Measurements from ENCODE around the gene RCSD1. TPM values are rescaled to one million over a fixed set of nuclear protein-coding genes. Genes with fewer than 3 reads are reported as not detected.
"Not testable (repeated sequence)": the region's sequence is repeated elsewhere in the genome, so short reads cannot be mapped to it uniquely, and the experiment has no call there.

The RCSD1 gene
- total RNA-seq, 1 experiment from 2014 or later: 81.9 TPM

DNA sequence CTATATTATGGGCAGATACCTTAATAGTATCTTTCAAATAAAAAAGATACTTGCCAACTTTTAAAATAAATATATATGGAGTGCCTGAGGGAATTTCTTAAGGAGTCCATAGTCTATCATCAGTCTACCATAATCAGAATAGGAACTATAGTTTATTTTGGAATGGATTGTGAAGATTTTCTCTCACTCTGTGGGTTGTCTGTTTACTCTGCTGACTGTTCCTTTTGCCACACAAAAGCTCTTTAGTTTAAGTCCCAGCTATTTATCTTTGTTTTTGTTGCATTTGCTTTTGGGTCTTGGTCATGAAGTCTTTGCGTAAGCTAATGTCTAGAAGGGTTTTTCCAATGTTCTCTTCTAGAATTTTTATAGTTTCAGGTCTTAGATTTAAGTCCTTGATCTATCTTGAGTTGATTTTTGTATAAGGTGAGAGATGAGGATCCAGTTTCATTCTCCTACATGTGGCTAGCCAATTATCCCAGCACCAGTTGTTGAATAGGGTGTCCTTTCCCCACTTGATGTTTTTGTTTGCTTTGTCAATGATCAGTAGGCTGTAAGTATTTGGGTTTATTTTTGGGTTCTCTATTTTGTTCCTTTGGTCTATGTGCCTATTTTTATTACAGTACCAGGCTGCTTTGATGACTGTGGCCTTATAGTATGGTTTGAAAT, 112.5 kb downstream of the RCSD1 start:
- DNase-seq (ENCODE audit: low read depth): not testable (repeated sequence)

DNA sequence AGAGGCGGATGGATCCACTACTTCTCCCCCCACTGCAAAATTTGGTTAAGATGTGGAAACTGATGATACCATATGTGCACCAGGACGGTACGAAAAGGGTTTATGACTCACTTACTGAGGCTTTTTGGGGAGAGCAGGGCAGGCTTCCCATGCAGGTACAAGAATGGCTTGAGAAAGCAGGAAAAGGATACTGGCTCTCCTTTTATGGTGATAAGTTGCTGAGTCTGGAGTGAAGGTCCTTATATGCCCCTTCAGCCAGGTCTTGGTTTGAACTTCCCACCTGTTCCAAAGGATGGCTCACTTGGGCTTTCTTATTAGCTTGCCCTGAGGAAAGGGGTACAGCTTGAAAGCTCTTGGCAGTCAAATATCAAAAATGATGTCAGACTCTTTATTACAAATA, 114.9 kb downstream of the RCSD1 start:
- DNase-seq (ENCODE audit: low read depth): no peak

DNA sequence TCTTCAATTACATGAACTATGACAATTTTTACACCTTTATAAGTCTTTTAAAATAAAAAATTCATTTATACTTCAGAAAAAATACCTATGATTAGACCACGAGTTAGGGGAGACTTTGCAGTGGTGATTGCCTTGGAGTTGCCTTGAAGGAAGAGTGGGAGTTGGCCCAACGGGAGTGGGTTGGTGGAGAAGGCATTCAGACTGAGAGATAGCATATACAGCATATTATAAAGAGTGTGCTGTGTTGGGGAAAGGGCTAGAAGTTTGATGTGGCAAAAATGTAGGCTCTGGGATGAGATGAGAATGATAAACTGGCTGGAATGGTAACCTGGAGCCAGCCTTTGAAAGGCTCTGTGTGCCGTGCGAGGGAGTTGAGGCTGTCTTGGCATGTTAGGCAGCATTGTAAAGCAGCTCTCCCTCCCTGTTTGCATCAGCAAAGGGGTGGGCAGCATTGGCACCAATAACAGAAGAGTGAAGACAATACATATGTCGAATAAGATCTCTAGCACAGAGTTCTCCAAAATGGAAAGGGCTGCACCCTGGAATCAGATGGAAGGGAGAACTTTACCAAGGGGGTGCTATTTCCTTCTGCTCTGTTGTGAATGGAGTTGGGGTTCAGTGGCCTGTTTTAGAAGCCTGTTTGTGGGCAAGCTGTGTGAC, 116.1 kb downstream of the RCSD1 start:
- DNase-seq (ENCODE audit: low read depth): no peak

DNA sequence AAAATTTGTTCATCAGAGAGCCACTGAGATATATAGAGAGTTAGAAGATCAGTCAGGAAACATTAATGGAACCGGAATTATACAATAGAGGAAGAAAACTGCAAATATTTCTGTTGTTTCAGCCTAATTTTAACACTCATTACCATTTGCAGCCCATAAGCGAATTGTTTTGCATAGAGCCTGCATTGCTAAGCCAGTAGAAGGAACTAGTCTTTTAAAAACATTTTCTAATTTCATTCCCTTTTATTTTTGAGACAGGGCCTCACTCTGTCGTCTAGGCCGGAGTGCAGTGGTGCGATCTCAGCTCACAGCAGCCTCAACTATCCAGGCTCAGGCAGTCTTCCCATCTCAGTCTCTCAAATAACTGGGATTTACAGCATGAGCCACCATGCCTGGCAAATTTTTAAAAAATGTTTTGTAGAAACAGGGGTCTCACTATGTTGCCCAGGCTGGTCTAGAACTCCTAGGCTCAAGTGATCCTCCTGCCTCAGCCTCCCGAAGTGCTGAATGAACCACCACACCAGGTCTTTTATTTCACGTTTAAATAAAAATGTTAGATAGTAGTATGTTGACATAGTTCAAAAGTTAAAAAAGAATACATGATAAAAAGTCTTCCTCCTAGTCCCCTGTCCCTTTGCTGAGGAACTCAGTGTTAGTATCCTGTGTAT, 117.1 kb downstream of the RCSD1 start:
- DNase-seq (ENCODE audit: low read depth): no peak

DNA sequence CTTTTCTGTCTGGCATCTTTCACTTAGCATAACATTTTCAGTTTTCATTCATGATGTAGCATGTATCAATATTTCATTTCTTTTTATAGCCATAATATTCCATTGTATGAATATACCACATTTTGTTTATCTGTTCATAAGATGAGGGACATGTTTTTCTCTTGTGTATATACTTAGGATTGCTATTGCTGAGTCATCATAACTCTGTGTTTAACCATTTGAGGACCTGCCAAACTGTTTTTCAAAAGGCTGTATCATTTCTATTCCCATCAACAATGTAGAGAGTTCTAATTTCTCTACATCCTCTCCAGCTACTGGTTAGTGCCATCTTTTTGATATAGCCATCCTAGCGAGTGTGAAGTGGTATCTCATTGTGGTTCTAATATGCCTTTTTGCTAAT, 118.0 kb downstream of the RCSD1 start:
- peak; percentile 19 for DNase-seq (ENCODE audit: low read depth)

DNA sequence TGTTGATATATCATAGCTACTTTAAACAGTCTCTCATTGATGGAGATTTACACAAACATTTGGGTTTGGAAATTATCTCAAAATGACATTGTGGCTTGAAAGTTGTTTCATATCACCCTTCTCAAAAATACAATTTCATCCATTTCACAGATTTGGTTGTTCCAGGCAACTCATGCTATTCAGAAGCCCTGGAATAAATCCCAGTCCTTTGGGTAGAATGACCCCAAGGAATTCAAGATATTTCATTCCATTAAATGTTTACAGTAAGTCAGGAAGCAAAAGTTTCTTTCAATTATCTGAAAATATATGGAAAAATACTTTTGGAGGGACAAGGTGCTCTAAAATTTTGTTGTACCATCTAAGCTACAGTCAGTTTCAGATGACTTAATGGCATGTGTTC, 118.9 kb downstream of the RCSD1 start:
- no peak for DNase-seq (ENCODE audit: low read depth)

DNA sequence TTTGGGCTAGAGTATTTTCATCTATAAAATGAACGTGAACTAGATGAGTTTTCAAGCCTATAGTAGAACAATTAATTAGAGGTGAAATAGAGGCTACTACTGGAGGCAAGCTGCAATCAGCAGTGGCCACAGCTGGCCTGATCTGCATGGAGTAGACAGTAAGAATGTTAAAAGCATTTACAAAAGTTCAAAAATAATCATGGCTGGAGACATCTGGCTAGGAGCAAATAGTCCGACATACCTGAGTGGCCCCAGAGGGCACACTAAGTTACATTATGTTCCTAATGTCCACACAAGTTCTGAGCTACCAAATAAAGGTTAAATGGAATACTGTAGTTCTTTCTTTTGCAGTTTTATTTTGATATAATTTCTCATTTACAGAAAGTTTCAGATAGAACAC, 119.7 kb downstream of the RCSD1 start:
- no peak for DNase-seq (ENCODE audit: low read depth)

DNA sequence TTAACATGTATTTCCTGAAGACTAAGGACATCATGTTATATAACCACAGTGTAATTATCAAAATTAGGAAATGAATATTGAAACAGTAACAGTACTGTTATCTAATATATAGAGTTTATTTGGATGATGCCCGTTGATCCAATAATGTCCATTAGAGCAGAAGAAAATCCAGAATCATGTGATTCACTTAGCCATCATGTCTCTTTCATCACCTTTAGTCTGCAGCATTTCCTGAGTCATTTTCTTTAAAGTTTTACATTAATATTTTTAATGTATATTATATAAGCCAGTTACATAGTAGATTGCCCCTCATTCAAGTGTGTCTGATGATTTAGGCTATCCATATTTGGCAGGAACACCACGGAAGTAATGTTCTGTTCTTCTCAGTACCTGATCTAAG, 120.6 kb downstream of the RCSD1 start:
- no peak for DNase-seq (ENCODE audit: low read depth)

DNA sequence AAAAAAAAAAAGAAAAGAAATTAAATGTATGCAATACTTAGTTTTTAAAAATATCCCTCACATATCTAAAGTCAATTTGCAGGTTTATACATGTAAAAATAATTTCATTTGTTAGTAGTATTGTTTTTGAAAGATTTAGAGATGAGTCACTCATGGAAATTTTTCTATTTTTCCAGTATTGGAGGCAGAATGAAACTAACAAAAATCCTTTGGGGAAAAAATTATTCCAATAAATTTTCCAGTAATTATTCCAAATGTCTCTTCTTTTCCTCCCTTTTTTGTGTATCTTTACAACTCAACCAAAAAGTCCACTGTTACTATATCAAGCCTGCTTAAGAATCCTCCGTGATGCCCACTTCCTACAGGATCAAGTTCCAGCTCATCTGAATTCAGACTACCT, 121.6 kb downstream of the RCSD1 start:
- no peak for DNase-seq (ENCODE audit: low read depth)

DNA sequence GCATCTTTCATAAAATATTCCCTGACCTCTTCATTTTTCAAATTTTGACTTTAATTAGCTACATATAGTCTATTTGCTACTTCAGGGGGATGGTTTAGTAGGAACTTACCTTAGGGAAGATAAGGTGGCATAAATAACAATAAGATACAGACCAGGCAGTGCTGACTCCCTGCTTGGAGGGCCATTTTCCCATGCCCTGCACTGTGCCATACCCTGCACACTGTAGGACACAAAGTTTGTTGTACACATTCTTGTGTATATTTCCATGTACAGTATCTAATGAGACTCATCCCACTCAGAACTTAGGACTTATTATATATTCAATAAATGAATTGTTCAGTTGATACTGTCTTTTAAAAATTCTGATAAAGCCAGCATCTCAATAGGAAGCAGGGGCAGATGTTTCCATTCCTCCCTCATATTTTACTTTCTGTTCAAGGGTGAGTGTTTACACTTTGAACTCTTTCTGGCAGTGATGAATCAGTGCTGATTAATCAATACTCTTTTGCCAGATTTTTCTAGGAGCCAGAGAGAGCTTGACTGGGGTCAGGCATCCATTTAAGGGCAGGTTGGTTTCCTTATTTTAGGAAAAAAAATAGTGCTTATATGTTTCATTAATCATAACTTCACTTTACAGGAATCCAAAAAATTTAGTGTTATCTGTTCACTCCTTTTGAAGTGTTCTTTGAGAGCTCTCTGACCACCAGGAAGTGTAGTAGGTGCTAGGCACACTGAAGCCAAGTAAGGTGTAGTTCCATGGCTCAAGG, 122.4 kb downstream of the RCSD1 start:
- peak; percentile 13 for DNase-seq (ENCODE audit: low read depth)

DNA sequence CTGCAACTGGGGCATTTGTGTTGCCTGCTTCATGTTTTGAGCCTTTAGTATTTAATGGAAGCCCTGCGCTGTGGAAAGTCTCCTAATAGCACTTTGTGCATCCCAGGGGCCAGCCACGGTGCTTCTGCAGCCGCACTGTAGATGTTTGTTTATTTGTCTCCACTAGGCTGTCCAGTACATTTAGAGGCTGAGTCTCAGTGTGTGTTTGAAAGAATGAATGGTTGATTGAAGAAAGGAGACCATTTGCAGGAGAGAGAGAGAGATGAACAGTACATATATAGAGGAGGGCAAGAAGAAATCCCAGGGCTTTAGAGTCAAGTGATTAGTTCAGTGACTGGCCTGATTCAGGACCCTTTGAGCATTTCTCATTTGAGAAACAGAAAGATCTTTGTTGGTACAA, 125.6 kb downstream of the RCSD1 start:
- no peak for DNase-seq (ENCODE audit: low read depth)

Other genes starting within 250 kb of the RCSD1 start
- gene CD247, start 111.7 kb upstream of the RCSD1 start, total RNA-seq (2014; rRNA removed): not detected in 2 replicates
- 51.4 and 61.9 TPM in 2 replicates for gene CREG1, start 76.5 kb upstream of the RCSD1 start, total RNA-seq (2014; rRNA removed)
- gene MPZL1, start 91.8 kb downstream of the RCSD1 start, total RNA-seq (2014; rRNA removed): 55.5 and 63.3 TPM in 2 replicates

All from LHCN-M2 (cell line).